MM.1S (cell line): ENCODE data around the gene AMIGO2.

ENCODE experiments used
- DNase-seq: peaks from one replicate; pipeline ENCODE4 v3.0.0-alpha.2; 2015
- H2AFZ ChIP-seq: fragments of 300-600 bp; sonication (generic); 2 replicates; pipeline ENCODE4 v1.6.0; 2016; ENCODE audit warnings: antibody characterized with exemption, low read length
- H3F3A ChIP-seq: fragments of 300-600 bp; sonication (generic); 2 replicates; pipeline ENCODE4 v1.6.1; 2016; ENCODE audit warnings: mild to moderate bottlenecking, antibody characterized with exemption, low read length, moderate library complexity, mixed read lengths; ENCODE audit not compliant: insufficient read depth
- H3K27ac ChIP-seq: fragments of 300-600 bp; sonication (generic); 2 replicates; pipeline ENCODE4 v1.5.1; 2016; ENCODE audit warnings: mild to moderate bottlenecking, low read length
- H3K27me3 ChIP-seq: fragments of 300-600 bp; sonication (generic); replicated peaks from 2 replicates; pipeline ENCODE4 v1.6.0; 2016; ENCODE audit warnings: low read length; ENCODE audit not compliant: insufficient read depth
- H3K36me3 ChIP-seq: fragments of 300-600 bp; sonication (generic); replicated peaks from 2 replicates; pipeline ENCODE4 v1.6.1; 2016; ENCODE audit warnings: mild to moderate bottlenecking, low read length, mixed read lengths; ENCODE audit not compliant: insufficient read depth
- H3K4me1 ChIP-seq: fragments of 300-600 bp; sonication (generic); 2 replicates; pipeline ENCODE4 v1.6.1; 2016; ENCODE audit warnings: low read length, mixed read lengths
- H3K4me2 ChIP-seq: fragments of 300-600 bp; sonication (generic); 2 replicates; pipeline ENCODE4 v1.6.0; 2016; ENCODE audit warnings: low read depth, low read length
- H3K4me3 ChIP-seq: fragments of 300-600 bp; sonication (generic); 2 replicates; pipeline ENCODE4 v1.5.1; 2016; ENCODE audit warnings: low read length, mixed read lengths
- H3K79me2 ChIP-seq: fragments of 300-600 bp; sonication (generic); 2 replicates; pipeline ENCODE4 v1.6.1; 2016; ENCODE audit warnings: mixed run types, low read length, mixed read lengths
- H3K9ac ChIP-seq: fragments of 300-600 bp; sonication (generic); 2 replicates; pipeline ENCODE4 v1.6.1; 2016; ENCODE audit warnings: low read length, mixed read lengths
- H3K9me2 ChIP-seq: fragments of 300-600 bp; sonication (generic); replicated peaks from 2 replicates; pipeline ENCODE4 v1.6.1; 2016; ENCODE audit warnings: mild to moderate bottlenecking, low read length, mixed read lengths; ENCODE audit not compliant: insufficient read depth
- H3K9me3 ChIP-seq: fragments of 300-600 bp; sonication (generic); replicated peaks from 2 replicates; pipeline ENCODE4 v1.6.1; 2016; ENCODE audit warnings: mild to moderate bottlenecking, low read length, mixed read lengths; ENCODE audit not compliant: insufficient read depth
- H4K20me1 ChIP-seq: fragments of 300-600 bp; sonication (generic); 2 replicates; pipeline ENCODE4 v1.6.1; 2016; ENCODE audit warnings: mild to moderate bottlenecking, low read length, moderate library complexity, mixed read lengths; ENCODE audit not compliant: insufficient read depth
- CTCF ChIP-seq: fragments of 300-600 bp; sonication (generic); IDR thresholded peaks from 2 replicates; pipeline ENCODE4 v1.5.1; 2016; ENCODE audit warnings: antibody characterized with exemption, low read length, mixed read lengths
- EZH2 ChIP-seq: fragments of 300-600 bp; sonication (generic); optimal IDR thresholded peaks from 2 replicates; pipeline ENCODE3; 2017; ENCODE audit warnings: low read depth, mild to moderate bottlenecking, antibody characterized with exemption, low read length, mixed read lengths
- EZH2phosphoT487 ChIP-seq: fragments of 300-600 bp; sonication (generic); IDR thresholded peaks from 2 replicates; pipeline ENCODE4 v1.6.1; 2018; ENCODE audit warnings: antibody characterized with exemption, low read length

AMIGO2 gene

GRCh38 chr12:47034661-47035060 lies 45.1 kb downstream of the AMIGO2 start:
- no peaks in the 10 kb centered on the region for H3K9me3 ChIP-seq
- H3K4me3 ChIP-seq, result no peak overlapping the region
- TF ChIP-seq EZH2phosphoT487 (no peak), EZH2 (no peak), CTCF (no peak)
- no peak overlapping the region for H3K27ac ChIP-seq
- no peaks in the 10 kb centered on the region for H3F3A ChIP-seq
- no peak overlapping the region for H2AFZ ChIP-seq
- no peak overlapping the region for H3K9ac ChIP-seq
- peaks cover 10% of the 10 kb centered on the region; the same call in 1 of the 2 replicates for H3K4me1 ChIP-seq
- no peaks in the 10 kb centered on the region for H3K79me2 ChIP-seq
- H3K36me3 ChIP-seq, result no peaks in the 10 kb centered on the region
- H3K9me2 ChIP-seq, result no peaks in the 10 kb centered on the region
- no peaks in the 10 kb centered on the region for H4K20me1 ChIP-seq
- H3K27me3 ChIP-seq, result no peaks in the 10 kb centered on the region
- no peak for DNase-seq
- no peak overlapping the region for H3K4me2 ChIP-seq

GRCh38 chr12:47033789-47034555 lies 45.8 kb downstream of the AMIGO2 start:
- H4K20me1 ChIP-seq, result no peaks in the 10 kb centered on the region
- no peaks in the 10 kb centered on the region for H3K9me3 ChIP-seq
- no peaks in the 10 kb centered on the region for H3K36me3 ChIP-seq
- no peak overlapping the region for H3K9ac ChIP-seq
- no peaks in the 10 kb centered on the region for H3K79me2 ChIP-seq
- H3K9me2 ChIP-seq, result no peaks in the 10 kb centered on the region
- H3K4me1 ChIP-seq, result peaks cover 10% of the 10 kb centered on the region; the same call in 1 of the 2 replicates
- H2AFZ ChIP-seq, result no peak overlapping the region
- no peak overlapping the region for H3K27ac ChIP-seq
- H3F3A ChIP-seq, result no peaks in the 10 kb centered on the region
- no peak overlapping the region for H3K4me3 ChIP-seq
- TF ChIP-seq EZH2phosphoT487 (no peak), EZH2 (no peak), CTCF (no peak)
- no peak for DNase-seq
- no peaks in the 10 kb centered on the region for H3K27me3 ChIP-seq
- H3K4me2 ChIP-seq, result no peak overlapping the region

GRCh38 chr12:47033081-47033480 lies 46.7 kb downstream of the AMIGO2 start:
- H3K4me2 ChIP-seq, result no peak overlapping the region
- H3K79me2 ChIP-seq, result no peaks in the 10 kb centered on the region
- H3K9me2 ChIP-seq, result no peaks in the 10 kb centered on the region
- no peaks in the 10 kb centered on the region for H3F3A ChIP-seq
- no peaks in the 10 kb centered on the region for H3K9me3 ChIP-seq
- no peaks in the 10 kb centered on the region for H3K27me3 ChIP-seq
- H3K9ac ChIP-seq, result no peak overlapping the region
- TF ChIP-seq CTCF (no peak), EZH2phosphoT487 (no peak), EZH2 (no peak)
- H2AFZ ChIP-seq, result no peak overlapping the region
- H3K4me3 ChIP-seq, result no peak overlapping the region
- no peaks in the 10 kb centered on the region for H4K20me1 ChIP-seq
- no peak overlapping the region for H3K27ac ChIP-seq
- H3K36me3 ChIP-seq, result no peaks in the 10 kb centered on the region
- H3K4me1 ChIP-seq, result peaks cover 10% of the 10 kb centered on the region; the same call in 1 of the 2 replicates
- no peak for DNase-seq
